Dendritic cell treated with granulocyte-macrophage colony-stimulating factor and Interleukin-4, amounts not matched to agents 40 ng/mL and 50 ng/mL, for 4 days (primary cell): ENCODE results near the gene TAPT1.
A peak's percentile ranks its signal among the peaks of the same experiment; 100 is the strongest.

Experiments used
- H3K27ac Mint-ChIP-seq: one replicate; pipeline ENCODE4 v1.8.0; 2022; ENCODE audit warnings: mild to moderate bottlenecking, mixed read lengths
- H3K27me3 Mint-ChIP-seq: one replicate; pipeline ENCODE4 v1.8.0; 2022; ENCODE audit warnings: mild to moderate bottlenecking, mixed read lengths
- H3K36me3 Mint-ChIP-seq: one replicate; pipeline ENCODE4 v1.8.0; 2022; ENCODE audit warnings: low read depth, mixed read lengths
- H3K4me1 Mint-ChIP-seq: one replicate; pipeline ENCODE4 v1.8.0; 2022; ENCODE audit warnings: low read depth, mixed read lengths
- H3K4me3 Mint-ChIP-seq: one replicate; pipeline ENCODE4 v1.8.0; 2022; ENCODE audit warnings: mild to moderate bottlenecking, moderate library complexity, mixed read lengths
- H3K9me3 Mint-ChIP-seq: one replicate; pipeline ENCODE4 v1.8.0; 2022; ENCODE audit warnings: mixed read lengths
- intact Hi-C: fragments of 100-400 bp; cut with micrococcal nuclease; formaldehyde crosslinking; loops from one replicate; pipeline ENCODE4 v1.15.0; 2022

Gene TAPT1

GRCh38 chr4:16259241-16259888 lies 33.1 kb upstream of the TAPT1 start:
- peaks cover 36% of the 10 kb centered on the region for H3K36me3 Mint-ChIP-seq
- intact Hi-C loops, result no loop called here
- no peaks in the 10 kb centered on the region for H3K27me3 Mint-ChIP-seq
- peaks cover 24% of the 10 kb centered on the region for H3K9me3 Mint-ChIP-seq
- H3K4me1 Mint-ChIP-seq, result peaks cover 42% of the 10 kb centered on the region
- H3K27ac Mint-ChIP-seq, result peak overlapping the region; percentile 86
- no peak overlapping the region for H3K4me3 Mint-ChIP-seq

- Mint-ChIP-seq H3K4me3 (no peak overlapping the region), H3K36me3 (peaks cover 48% of the 10 kb centered on the region), H3K27ac (peak overlapping the region; percentile 8), H3K4me1 (peaks cover 55% of the 10 kb centered on the region), H3K27me3 (no peaks in the 10 kb centered on the region), H3K9me3 (peaks cover 24% of the 10 kb centered on the region)
- intact Hi-C loops, result no loop called here
Observed at GRCh38 chr4:16257611-16258010, 31.3 kb upstream of the TAPT1 start.

GRCh38 chr4:16256343-16256742 lies 30.1 kb upstream of the TAPT1 start:
- Mint-ChIP-seq H3K4me1 (peaks cover 47% of the 10 kb centered on the region), H3K27ac (no peak overlapping the region), H3K9me3 (peaks cover 24% of the 10 kb centered on the region), H3K36me3 (peaks cover 59% of the 10 kb centered on the region), H3K27me3 (no peaks in the 10 kb centered on the region), H3K4me3 (no peak overlapping the region)
- intact Hi-C loops, result no loop called here

- Mint-ChIP-seq H3K27me3 (no peaks in the 10 kb centered on the region), H3K4me3 (no peak overlapping the region), H3K27ac (no peak overlapping the region), H3K4me1 (peaks cover 41% of the 10 kb centered on the region), H3K9me3 (peaks cover 24% of the 10 kb centered on the region), H3K36me3 (peaks cover 65% of the 10 kb centered on the region)
- intact Hi-C loops, result no loop called here
Observed at GRCh38 chr4:16255730-16256129, 29.5 kb upstream of the TAPT1 start.

GRCh38 chr4:16253127-16253960 lies 27.1 kb upstream of the TAPT1 start:
- intact Hi-C loops, result no loop called here
- Mint-ChIP-seq H3K36me3 (peaks cover 81% of the 10 kb centered on the region), H3K27ac (no peak overlapping the region), H3K9me3 (peaks cover 24% of the 10 kb centered on the region), H3K4me1 (peaks cover 35% of the 10 kb centered on the region), H3K4me3 (no peak overlapping the region), H3K27me3 (no peaks in the 10 kb centered on the region)

- Mint-ChIP-seq H3K27ac (no peak overlapping the region), H3K36me3 (peaks cover 80% of the 10 kb centered on the region), H3K4me1 (peaks cover 26% of the 10 kb centered on the region), H3K27me3 (no peaks in the 10 kb centered on the region), H3K9me3 (peaks cover 7% of the 10 kb centered on the region), H3K4me3 (no peak overlapping the region)
- intact Hi-C loops, result no loop called here
Observed at GRCh38 chr4:16250661-16251365, 24.5 kb upstream of the TAPT1 start.

- H3K27me3 Mint-ChIP-seq, result peaks cover 2% of the 10 kb centered on the region
- no peaks in the 10 kb centered on the region for H3K9me3 Mint-ChIP-seq
- H3K36me3 Mint-ChIP-seq, result peaks cover 86% of the 10 kb centered on the region
- H3K4me3 Mint-ChIP-seq, result no peak overlapping the region
- no peak overlapping the region for H3K27ac Mint-ChIP-seq
- intact Hi-C loops, result no loop called here
- peaks cover 15% of the 10 kb centered on the region for H3K4me1 Mint-ChIP-seq
Observed at GRCh38 chr4:16248605-16249004, 22.3 kb upstream of the TAPT1 start.

- intact Hi-C loops, result no loop called here
- H3K36me3 Mint-ChIP-seq, result peaks cover 71% of the 10 kb centered on the region
Observed at GRCh38 chr4:16245241-16245640, 19.0 kb upstream of the TAPT1 start.

GRCh38 chr4:16243285-16243684 lies 17.0 kb upstream of the TAPT1 start:
- Mint-ChIP-seq H3K36me3 (peaks cover 59% of the 10 kb centered on the region), H3K27ac (no peak overlapping the region), H3K4me3 (no peak overlapping the region), H3K4me1 (peaks cover 17% of the 10 kb centered on the region), H3K27me3 (peaks cover 2% of the 10 kb centered on the region), H3K9me3 (no peaks in the 10 kb centered on the region)
- intact Hi-C loops, result no loop called here

More at GRCh38 chr4:16245241-16245640, 19.0 kb upstream of the TAPT1 start:
- Mint-ChIP-seq H3K4me3 (no peak overlapping the region), H3K9me3 (no peaks in the 10 kb centered on the region), H3K4me1 (peaks cover 11% of the 10 kb centered on the region), H3K27ac (no peak overlapping the region), H3K27me3 (peaks cover 2% of the 10 kb centered on the region)

GRCh38 chr4:16240300-16240699 lies 14.0 kb upstream of the TAPT1 start:
- Mint-ChIP-seq H3K27me3 (peaks cover 2% of the 10 kb centered on the region), H3K27ac (no peak overlapping the region), H3K4me1 (peaks cover 17% of the 10 kb centered on the region), H3K9me3 (no peaks in the 10 kb centered on the region), H3K36me3 (peaks cover 32% of the 10 kb centered on the region), H3K4me3 (no peak overlapping the region)
- intact Hi-C loops, result no loop called here

GRCh38 chr4:16239086-16239485 lies 12.8 kb upstream of the TAPT1 start:
- peaks cover 24% of the 10 kb centered on the region for H3K36me3 Mint-ChIP-seq
- H3K4me1 Mint-ChIP-seq, result peaks cover 24% of the 10 kb centered on the region
- peaks cover 2% of the 10 kb centered on the region for H3K27me3 Mint-ChIP-seq
- intact Hi-C loops, result no loop called here
- peak overlapping the region; percentile 24 for H3K27ac Mint-ChIP-seq
- H3K4me3 Mint-ChIP-seq, result no peak overlapping the region
- H3K9me3 Mint-ChIP-seq, result peaks cover 6% of the 10 kb centered on the region

GRCh38 chr4:16238327-16238726 lies 12.1 kb upstream of the TAPT1 start:
- H3K36me3 Mint-ChIP-seq, result peaks cover 18% of the 10 kb centered on the region
- H3K27me3 Mint-ChIP-seq, result no peaks in the 10 kb centered on the region
- no peak overlapping the region for H3K4me3 Mint-ChIP-seq
- H3K4me1 Mint-ChIP-seq, result peaks cover 25% of the 10 kb centered on the region
- H3K9me3 Mint-ChIP-seq, result peaks cover 8% of the 10 kb centered on the region
- H3K27ac Mint-ChIP-seq, result no peak overlapping the region
- intact Hi-C loops, result no loop called here

GRCh38 chr4:16237715-16238114 lies 11.4 kb upstream of the TAPT1 start:
- Mint-ChIP-seq H3K36me3 (peaks cover 12% of the 10 kb centered on the region), H3K4me1 (peaks cover 25% of the 10 kb centered on the region), H3K4me3 (no peak overlapping the region), H3K27me3 (no peaks in the 10 kb centered on the region), H3K9me3 (peaks cover 8% of the 10 kb centered on the region), H3K27ac (no peak overlapping the region)
- intact Hi-C loops, result no loop called here

GRCh38 chr4:16236402-16237023 lies 10.2 kb upstream of the TAPT1 start:
- H3K4me1 Mint-ChIP-seq, result peaks cover 34% of the 10 kb centered on the region
- intact Hi-C loops, result no loop called here
- H3K9me3 Mint-ChIP-seq, result peaks cover 8% of the 10 kb centered on the region
- H3K4me3 Mint-ChIP-seq, result no peak overlapping the region
- H3K27ac Mint-ChIP-seq, result no peak overlapping the region
- H3K36me3 Mint-ChIP-seq, result peaks cover 6% of the 10 kb centered on the region
- no peaks in the 10 kb centered on the region for H3K27me3 Mint-ChIP-seq
